ENCODE measurements around the gene SPRN.
"Not testable (repeated sequence)": the region's sequence is repeated elsewhere in the genome, so short reads cannot be mapped to it uniquely, and the experiment has no call there.

Gene SPRN

GRCh38 chr10:133405272-133405671 lies 19.2 kb downstream of the SPRN start:
- no peak for ATAC-seq

GRCh38 chr10:133403784-133404183 lies 20.6 kb downstream of the SPRN start:
- no peak for ATAC-seq

GRCh38 chr10:133403359-133403758 lies 21.1 kb downstream of the SPRN start:
- no peak for ATAC-seq

- no peak for ATAC-seq
These were observed 22.3 kb downstream of the SPRN start for GRCh38 chr10:133401981-133402725.

- no peak for ATAC-seq
These were observed 22.9 kb downstream of the SPRN start for GRCh38 chr10:133401500-133401899.

- ATAC-seq, result peak; percentile 40 to 63
These were observed 23.6 kb downstream of the SPRN start for GRCh38 chr10:133400624-133401424.

GRCh38 chr10:133399123-133399601 lies 25.3 kb downstream of the SPRN start:
- ATAC-seq, result no peak

- no peak for ATAC-seq
These were observed 26.5 kb downstream of the SPRN start for GRCh38 chr10:133397938-133398337.

GRCh38 chr10:133396035-133396624 lies 28.3 kb downstream of the SPRN start:
- no peak for ATAC-seq

GRCh38 chr10:133394801-133395221 lies 29.6 kb downstream of the SPRN start:
- no peak for ATAC-seq

- peak; percentile 83 to 87 for ATAC-seq
These were observed 30.3 kb downstream of the SPRN start, which contains the start of gene MTG1 for GRCh38 chr10:133394064-133394663. MTG1 (plus strand) TSS chr10:133394157; CDS start chr10:133394221, 64 bp downstream.

GRCh38 chr10:133393401-133394063 lies 30.9 kb downstream of the SPRN start:
- no peak for ATAC-seq

GRCh38 chr10:133391761-133392518 lies 32.5 kb downstream of the SPRN start:
- peak in 1 of 2 donors; percentile 8 for ATAC-seq

- ATAC-seq, result no peak
These were observed 33.2 kb downstream of the SPRN start for GRCh38 chr10:133391249-133391635.

- peak in 1 of 2 donors; percentile 7 for ATAC-seq
These were observed 33.7 kb downstream of the SPRN start for GRCh38 chr10:133390597-133391248.

GRCh38 chr10:133388973-133389818 lies 35.2 kb downstream of the SPRN start:
- peak; percentile 62 to 63 for ATAC-seq

- no peak for ATAC-seq
These were observed 36.0 kb downstream of the SPRN start for GRCh38 chr10:133388236-133388972.

GRCh38 chr10:133386951-133387350 lies 37.5 kb downstream of the SPRN start:
- not testable (repeated sequence) for ATAC-seq

GRCh38 chr10:133385214-133385613 lies 39.2 kb downstream of the SPRN start:
- no peak for ATAC-seq

All from activated CD4-positive, CD25-positive, alpha-beta regulatory T cell treated with anti-CD3 and anti-CD28 coated beads, Interleukin-2, amount 50 U/mL, for 24 hours (primary cell).